OCI-LY1 (cell line): ENCODE data around the gene ANKRD60.

Experiments used
- H2AFZ ChIP-seq: fragments of 200-600 bp; sonication (generic), shearing (Covaris generic); 2 replicates; pipeline ENCODE4 v1.6.0; 2014; ENCODE audit warnings: antibody characterized with exemption, mild to moderate bottlenecking, low read length
- H3F3A ChIP-seq: fragments of 200-600 bp; sonication (generic), shearing (Covaris generic); 2 replicates; pipeline ENCODE4 v1.6.0; 2014; ENCODE audit warnings: mild to moderate bottlenecking, antibody characterized with exemption, low read length, moderate library complexity; ENCODE audit not compliant: insufficient read depth
- H3K27ac ChIP-seq: fragments of 200-600 bp; sonication (generic); 2 replicates; pipeline ENCODE4 v1.5.1; 2014; ENCODE audit warnings: low read length, mixed run types, mild to moderate bottlenecking, low read depth; ENCODE audit not compliant: poor library complexity, severe bottlenecking
- H3K27me3 ChIP-seq: fragments of 200-600 bp; sonication (generic); 2 replicates; pipeline ENCODE4 v1.6.0; 2014; ENCODE audit warnings: antibody characterized with exemption, mild to moderate bottlenecking, low read length, moderate library complexity; ENCODE audit not compliant: insufficient read depth
- H3K36me3 ChIP-seq: fragments of 200-600 bp; sonication (generic); 2 replicates; pipeline ENCODE4 v1.6.1; 2014; ENCODE audit warnings: mild to moderate bottlenecking, antibody characterized with exemption, low read length, moderate library complexity, mixed read lengths; ENCODE audit not compliant: insufficient read depth
- H3K4me1 ChIP-seq: fragments of 200-600 bp; sonication (generic); 2 replicates; pipeline ENCODE4 v1.5.1; 2014; ENCODE audit warnings: mild to moderate bottlenecking, low read length, moderate library complexity; ENCODE audit not compliant: insufficient read depth, severe bottlenecking
- H3K4me2 ChIP-seq: fragments of 200-600 bp; sonication (generic), shearing (Covaris generic); 2 replicates; pipeline ENCODE4 v1.6.1; 2014; ENCODE audit warnings: low read length
- H3K4me3 ChIP-seq: fragments of 200-600 bp; sonication (generic); 2 replicates; pipeline ENCODE4 v1.5.1; 2014; ENCODE audit warnings: low read length, low read depth, mild to moderate bottlenecking, mixed read lengths; ENCODE audit not compliant: poor library complexity, severe bottlenecking
- H3K79me2 ChIP-seq: fragments of 200-600 bp; shearing (Covaris generic); 2 replicates; pipeline ENCODE4 v1.6.1; 2016; ENCODE audit warnings: mixed run types, low read length, mixed read lengths; ENCODE audit not compliant: insufficient read depth
- H3K9ac ChIP-seq: fragments of 200-600 bp; sonication (generic), shearing (Covaris generic); 2 replicates; pipeline ENCODE4 v1.6.1; 2014; ENCODE audit warnings: mild to moderate bottlenecking, low read length, mixed read lengths
- H3K9me2 ChIP-seq: fragments of 200-600 bp; sonication (generic), shearing (Covaris generic); 2 replicates; pipeline ENCODE4 v1.6.1; 2014; ENCODE audit warnings: low read depth, mild to moderate bottlenecking, low read length, mixed read lengths
- H3K9me3 ChIP-seq: fragments of 200-600 bp; shearing (Covaris generic); 2 replicates; pipeline ENCODE4 v1.6.1; 2014; ENCODE audit warnings: low read length, mixed read lengths
- H4K20me1 ChIP-seq: fragments of 200-600 bp; sonication (generic), shearing (Covaris generic); 2 replicates; pipeline ENCODE4 v1.6.0; 2016; ENCODE audit warnings: mild to moderate bottlenecking, low read length; ENCODE audit not compliant: insufficient read depth
- CTCF ChIP-seq: fragments of 200-600 bp; sonication (generic), shearing (Covaris generic); IDR thresholded peaks from 2 replicates; pipeline ENCODE4 v1.5.1; 2017; ENCODE audit warnings: mild to moderate bottlenecking, antibody characterized with exemption, low read length, moderate library complexity, mixed read lengths
- EZH2 ChIP-seq: fragments of 200-600 bp; sonication (generic), shearing (Covaris generic); IDR thresholded peaks from 2 replicates; pipeline ENCODE4 v1.8.0; 2017; ENCODE audit warnings: borderline replicate concordance, mixed run types, mild to moderate bottlenecking, antibody characterized with exemption, low read length, moderate library complexity, mixed read lengths

ANKRD60 gene

GRCh38 chr20:58228103-58228483 lies 360 bp downstream of the ANKRD60 start:
- Histone ChIP-seq H3K4me1 (no peaks in the 10 kb centered on the region), H3K27ac (no peak overlapping the region), H3K9ac (no peak overlapping the region), H2AFZ (no peak overlapping the region), H3K9me3 (no peaks in the 10 kb centered on the region), H3K27me3 (no peaks in the 10 kb centered on the region; the same call in 1 of the 2 replicates), H3F3A (no peaks in the 10 kb centered on the region), H3K9me2 (no peaks in the 10 kb centered on the region), H3K79me2 (no peaks in the 10 kb centered on the region), H3K4me3 (no peak overlapping the region), H3K36me3 (no peaks in the 10 kb centered on the region), H4K20me1 (no peaks in the 10 kb centered on the region), H3K4me2 (no peak overlapping the region)
- TF ChIP-seq EZH2 = no peak
- TF ChIP-seq CTCF = no peak

- Histone ChIP-seq H3K4me1 (no peaks in the 10 kb centered on the region), H3K4me3 (no peak overlapping the region), H3K9me3 (no peaks in the 10 kb centered on the region), H3K36me3 (no peaks in the 10 kb centered on the region), H3K79me2 (no peaks in the 10 kb centered on the region), H3K27ac (no peak overlapping the region), H3F3A (no peaks in the 10 kb centered on the region), H2AFZ (no peak overlapping the region), H4K20me1 (no peaks in the 10 kb centered on the region), H3K9me2 (no peaks in the 10 kb centered on the region), H3K4me2 (no peak overlapping the region), H3K9ac (no peak overlapping the region), H3K27me3 (no peaks in the 10 kb centered on the region; the same call in 1 of the 2 replicates)
- TF ChIP-seq EZH2 (no peak), CTCF (no peak)
Observed at GRCh38 chr20:58227391-58228102, 906 bp downstream of the ANKRD60 start.

GRCh38 chr20:58225452-58226200 lies 2.8 kb downstream of the ANKRD60 start:
- H3K4me3 ChIP-seq = no peak overlapping the region
- TF ChIP-seq CTCF (no peak), EZH2 (no peak)
- H3K9me2 ChIP-seq = no peaks in the 10 kb centered on the region
- no peaks in the 10 kb centered on the region for H4K20me1 ChIP-seq
- no peaks in the 10 kb centered on the region for H3K36me3 ChIP-seq
- H3K9ac ChIP-seq = no peak overlapping the region
- no peak overlapping the region for H3K27ac ChIP-seq
- no peaks in the 10 kb centered on the region for H3K9me3 ChIP-seq
- H3K4me2 ChIP-seq = no peak overlapping the region
- H3F3A ChIP-seq = no peaks in the 10 kb centered on the region
- no peaks in the 10 kb centered on the region for H3K4me1 ChIP-seq
- H3K27me3 ChIP-seq = peaks cover 5% of the 10 kb centered on the region; the same call in 1 of the 2 replicates
- H3K79me2 ChIP-seq = no peaks in the 10 kb centered on the region
- H2AFZ ChIP-seq = no peak overlapping the region
